Coronary artery (tissue), 2 donors: ENCODE results near the gene DAPL1.

ENCODE experiments used
- DNase-seq: peaks from one replicate; pipeline ENCODE4 v3.0.0-alpha.2; 2017; ENCODE audit warnings: low spot score
- H3K27ac ChIP-seq, 2 donors: fragments of 200-600 bp; sonication (generic); one replicate each; pipeline ENCODE4 v1.5.1; 2016 to 2019
- H3K4me3 ChIP-seq: fragments of 200-600 bp; sonication (generic); 2 replicates; pipeline ENCODE4 v1.5.1; 2016; ENCODE audit warnings: mild to moderate bottlenecking, moderate library complexity
- TF ChIP-seq, protein P1 (sequence below): fragments of 200-600 bp; sonication (generic); IDR thresholded peaks from one replicate; pipeline ENCODE4 v1.5.1; 2019; ENCODE audit warnings: antibody characterized with exemption

Gene DAPL1

GRCh38 chr2:158815658-158816057 lies 20.5 kb downstream of the DAPL1 start:
- TF ChIP-seq, protein P1, sequence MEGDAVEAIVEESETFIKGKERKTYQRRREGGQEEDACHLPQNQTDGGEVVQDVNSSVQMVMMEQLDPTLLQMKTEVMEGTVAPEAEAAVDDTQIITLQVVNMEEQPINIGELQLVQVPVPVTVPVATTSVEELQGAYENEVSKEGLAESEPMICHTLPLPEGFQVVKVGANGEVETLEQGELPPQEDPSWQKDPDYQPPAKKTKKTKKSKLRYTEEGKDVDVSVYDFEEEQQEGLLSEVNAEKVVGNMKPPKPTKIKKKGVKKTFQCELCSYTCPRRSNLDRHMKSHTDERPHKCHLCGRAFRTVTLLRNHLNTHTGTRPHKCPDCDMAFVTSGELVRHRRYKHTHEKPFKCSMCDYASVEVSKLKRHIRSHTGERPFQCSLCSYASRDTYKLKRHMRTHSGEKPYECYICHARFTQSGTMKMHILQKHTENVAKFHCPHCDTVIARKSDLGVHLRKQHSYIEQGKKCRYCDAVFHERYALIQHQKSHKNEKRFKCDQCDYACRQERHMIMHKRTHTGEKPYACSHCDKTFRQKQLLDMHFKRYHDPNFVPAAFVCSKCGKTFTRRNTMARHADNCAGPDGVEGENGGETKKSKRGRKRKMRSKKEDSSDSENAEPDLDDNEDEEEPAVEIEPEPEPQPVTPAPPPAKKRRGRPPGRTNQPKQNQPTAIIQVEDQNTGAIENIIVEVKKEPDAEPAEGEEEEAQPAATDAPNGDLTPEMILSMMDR: no peak
- DNase-seq: no peak
- Histone ChIP-seq H3K4me3 (no peak overlapping the region), H3K27ac (no peak overlapping the region)

DNA sequence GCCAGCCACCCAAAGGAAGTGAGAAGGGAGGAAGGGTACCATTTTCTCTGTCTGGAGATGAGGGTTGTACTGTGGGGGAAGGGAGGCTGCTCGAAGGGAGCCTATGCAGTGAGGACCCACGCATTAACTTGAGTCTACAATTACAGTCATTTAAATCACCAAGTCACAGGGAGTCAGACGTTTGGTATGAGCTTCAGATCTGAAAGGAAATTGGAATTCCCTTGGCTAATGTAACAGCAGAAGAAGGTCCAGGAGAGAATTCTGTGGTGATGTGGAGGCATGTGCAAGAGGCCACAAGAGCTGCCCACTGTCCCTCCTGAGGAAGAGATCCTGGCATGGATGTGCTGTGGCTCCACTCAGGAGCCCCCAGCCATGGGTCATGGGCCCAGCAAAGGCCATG lies 22.5 kb downstream of the DAPL1 start:
- Histone ChIP-seq H3K27ac (no peak overlapping the region), H3K4me3 (no peak overlapping the region)
- no peak for DNase-seq
- TF ChIP-seq, protein P1: no peak

- no peak for DNase-seq
- H3K4me3 ChIP-seq: no peak overlapping the region
- no peak overlapping the region for H3K27ac ChIP-seq
- TF ChIP-seq, protein P1: no peak
Measured at GRCh38 chr2:158818511-158818910, 23.4 kb downstream of the DAPL1 start.

DNA sequence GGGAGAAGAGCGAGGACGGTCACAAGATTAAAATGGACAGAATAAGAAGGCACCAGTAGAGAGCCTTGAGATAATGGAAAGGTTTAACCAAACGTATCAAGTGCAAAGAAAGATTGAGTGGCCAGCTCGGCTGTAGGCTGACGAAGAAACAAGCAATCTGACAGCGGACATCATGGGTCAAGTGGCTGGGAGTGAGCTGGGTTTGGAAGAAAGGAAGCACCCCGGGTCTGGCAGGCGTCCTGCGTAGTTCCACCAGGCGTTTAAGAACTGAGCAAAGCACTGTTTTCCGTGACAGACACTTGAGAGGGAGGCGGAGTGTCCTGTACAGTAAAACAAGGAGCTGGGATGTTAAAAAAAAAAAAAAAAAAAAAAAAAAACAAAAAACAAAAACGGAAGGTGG lies 27.1 kb downstream of the DAPL1 start:
- H3K27ac ChIP-seq: no peak overlapping the region
- DNase-seq: no peak
- TF ChIP-seq, protein P1: no peak
- H3K4me3 ChIP-seq: no peak overlapping the region

DNA sequence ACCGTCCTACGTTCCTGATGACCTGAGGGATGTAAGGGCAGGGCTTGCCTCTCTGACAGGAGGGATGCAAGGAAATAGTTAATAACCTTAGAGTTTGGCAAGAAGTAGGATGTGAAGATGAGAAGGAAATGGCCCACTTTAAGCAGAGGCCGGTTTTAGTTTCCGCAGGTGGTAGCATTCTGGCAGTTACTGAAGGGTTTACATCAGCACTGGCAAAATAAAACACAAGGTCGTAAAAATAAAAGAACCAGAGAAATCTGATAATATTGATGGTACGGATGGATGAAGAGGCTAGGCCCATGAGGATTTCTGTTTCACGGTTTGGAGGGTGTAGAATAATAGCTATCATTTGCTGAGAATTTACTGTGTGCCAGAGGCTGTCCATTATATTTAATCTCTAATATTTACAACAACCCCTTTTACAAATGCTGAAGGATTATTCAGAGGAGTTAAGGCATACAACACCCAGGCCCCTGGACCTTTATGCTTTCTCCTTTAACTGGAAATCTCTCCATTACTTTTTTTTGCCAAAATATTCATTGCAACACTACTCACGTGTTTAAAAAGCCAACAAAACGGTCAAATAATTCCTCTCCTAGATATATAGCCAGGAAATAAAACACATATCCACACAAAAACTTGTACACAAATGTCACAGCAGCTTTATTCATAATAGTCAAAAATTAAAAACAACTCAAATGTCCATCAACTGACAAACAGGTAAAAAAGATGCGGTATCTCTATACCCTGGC lies 28.5 kb downstream of the DAPL1 start:
- no peak for DNase-seq
- TF ChIP-seq, protein P1: no peak

GRCh38 chr2:158825021-158825420 lies 29.9 kb downstream of the DAPL1 start:
- no peak overlapping the region for H3K27ac ChIP-seq
- no peak for DNase-seq
- no peak overlapping the region for H3K4me3 ChIP-seq
- TF ChIP-seq, protein P1: no peak

More for the DNA sequence above, 28.5 kb downstream of the DAPL1 start:
- no peak overlapping the region for H3K27ac ChIP-seq
- H3K4me3 ChIP-seq: no peak overlapping the region

GRCh38 chr2:158826965-158827364 lies 31.8 kb downstream of the DAPL1 start:
- TF ChIP-seq, protein P1: no peak
- H3K27ac ChIP-seq: no peak overlapping the region
- H3K4me3 ChIP-seq: no peak overlapping the region
- no peak for DNase-seq
